GM19043 (cell line): ENCODE results near the gene TBCB.
"Not testable (repeated sequence)": the region's sequence is repeated elsewhere in the genome, so short reads cannot be mapped to it uniquely, and the experiment has no call there.

Experiments used
- ATAC-seq: cut with Tn5 transposase; IDR thresholded peaks from one replicate; pipeline ENCODE4 v1.9.1; 2021; ENCODE audit warnings: low read depth; ENCODE audit not compliant: unreplicated experiment

TBCB gene

GRCh38 chr19:36115453-36116343, at the start of gene TBCB:
TSS of gene TBCB (plus strand) at chr19:36115468. CDS start at chr19:36115561, 93 bp downstream.
- ATAC-seq, result peak; percentile 13

GRCh38 chr19:36067681-36068080, 47.6 kb upstream of the TBCB start:
- ATAC-seq, result no peak

- ATAC-seq, result not testable (repeated sequence)
Measured at GRCh38 chr19:36068810-36069499, 46.3 kb upstream of the TBCB start.

GRCh38 chr19:36072081-36072480, 43.2 kb upstream of the TBCB start:
- no peak for ATAC-seq

GRCh38 chr19:36073121-36073876, 42.0 kb upstream of the TBCB start:
- no peak for ATAC-seq

- no peak for ATAC-seq
Measured at GRCh38 chr19:36079389-36079945, 35.8 kb upstream of the TBCB start.

- ATAC-seq, result no peak
Measured at GRCh38 chr19:36081385-36081784, 33.9 kb upstream of the TBCB start.

GRCh38 chr19:36081894-36082293, 33.4 kb upstream of the TBCB start:
- no peak for ATAC-seq

GRCh38 chr19:36082916-36083315, 32.4 kb upstream of the TBCB start:
- no peak for ATAC-seq

GRCh38 chr19:36084231-36085009, 30.8 kb upstream of the TBCB start:
- no peak for ATAC-seq

GRCh38 chr19:36086326-36086725, 28.9 kb upstream of the TBCB start:
- ATAC-seq, result no peak

- no peak for ATAC-seq
Measured at GRCh38 chr19:36089847-36090246, 25.4 kb upstream of the TBCB start.

GRCh38 chr19:36090910-36091695, 24.2 kb upstream of the TBCB start:
- no peak for ATAC-seq

- ATAC-seq, result no peak
Measured at GRCh38 chr19:36092566-36092965, 22.7 kb upstream of the TBCB start.

GRCh38 chr19:36093146-36093662, 22.1 kb upstream of the TBCB start:
- ATAC-seq, result no peak

- ATAC-seq, result no peak
Measured at GRCh38 chr19:36093687-36094086, 21.6 kb upstream of the TBCB start.

GRCh38 chr19:36097036-36097435, 18.2 kb upstream of the TBCB start:
- no peak for ATAC-seq

- no peak for ATAC-seq
Measured at GRCh38 chr19:36099166-36099785, 16.0 kb upstream of the TBCB start.

- no peak for ATAC-seq
Measured at GRCh38 chr19:36100476-36100875, 14.8 kb upstream of the TBCB start.
